PC-9 (cell line): ENCODE data around the gene CLK4. TPM values are rescaled to one million over a fixed set of nuclear protein-coding genes. Genes with fewer than 3 reads are reported as not detected.

Source experiments
- BruUV-seq: library from RNA; stranded (reverse); fragments of 400-500 nt; replicated peaks from 2 replicates; lab custom pipeline; 2021; lab: Mats Ljungman, UMichigan
- CTCF ChIA-PET: fragments of 300-600 bp; sonication (Branson Sonifier 250); formaldehyde crosslinking; loops from one replicate; lab custom pipeline; 2022; ENCODE audit warnings: antibody characterized with exemption; lab: Charles Lee
- POLR2A ChIA-PET: fragments of 300-600 bp; sonication (Branson Sonifier 250); formaldehyde crosslinking; loops from one replicate; lab custom pipeline; 2022; ENCODE audit warnings: antibody characterized with exemption; ENCODE audit not compliant: unreplicated experiment; lab: Charles Lee
- DNase-seq, 2 experiments: peaks; one replicate each; pipeline versions ENCODE4 v3.0.0 to v3.0.0-alpha.2; 2015 to 2022; ENCODE audit warnings: mixed read lengths in 1 of 2
- H2AFZ ChIP-seq: fragments of 200-600 bp; sonication (generic); 2 replicates; pipeline ENCODE4 v1.8.1; 2017; ENCODE audit warnings: antibody characterized with exemption
- H3F3A ChIP-seq: fragments of 200-600 bp; sonication (generic); 2 replicates; pipeline ENCODE4 v1.8.1; 2017; ENCODE audit warnings: antibody characterized with exemption, mild to moderate bottlenecking, low read depth; ENCODE audit not compliant: insufficient read depth
- H3K27ac ChIP-seq: fragments of 200-600 bp; sonication (generic); 2 replicates; pipeline ENCODE4 v1.6.1; 2016; ENCODE audit warnings: mixed run types
- H3K27me3 ChIP-seq: fragments of 200-600 bp; sonication (generic); 2 replicates; pipeline ENCODE4 v1.6.1; 2016; ENCODE audit warnings: low read depth, mixed run types; ENCODE audit not compliant: insufficient read depth
- H3K36me3 ChIP-seq: fragments of 200-600 bp; sonication (generic); 2 replicates; pipeline ENCODE4 v1.6.1; 2016; ENCODE audit warnings: low read depth, mixed run types
- H3K4me1 ChIP-seq: fragments of 200-600 bp; sonication (generic); replicated peaks from 2 replicates; pipeline ENCODE4 v1.6.1; 2016; ENCODE audit warnings: mixed run types; ENCODE audit not compliant: insufficient read depth
- H3K4me2 ChIP-seq: fragments of 200-600 bp; sonication (generic); 2 replicates; pipeline ENCODE4 v1.6.1; 2017; ENCODE audit warnings: mixed run types
- H3K4me3 ChIP-seq: fragments of 200-600 bp; sonication (generic); 2 replicates; pipeline ENCODE4 v1.6.1; 2016; ENCODE audit warnings: mixed run types
- H3K79me2 ChIP-seq: fragments of 200-600 bp; sonication (generic); 2 replicates; pipeline ENCODE4 v1.6.1; 2017; ENCODE audit warnings: low read depth, mixed run types
- H3K9me2 ChIP-seq: fragments of 200-600 bp; sonication (generic); 2 replicates; pipeline ENCODE4 v1.8.1; 2017; ENCODE audit warnings: mild to moderate bottlenecking; ENCODE audit not compliant: insufficient read depth
- H3K9me3 ChIP-seq: fragments of 200-600 bp; sonication (generic); 2 replicates; pipeline ENCODE4 v1.8.1; 2016; ENCODE audit warnings: low read depth; ENCODE audit not compliant: insufficient read depth
- H4K20me1 ChIP-seq: fragments of 200-600 bp; sonication (generic); 2 replicates; pipeline ENCODE4 v1.8.1; 2017; ENCODE audit not compliant: insufficient read depth
- EZH2 ChIP-seq: fragments of 200-600 bp; sonication (generic); IDR thresholded peaks from 2 replicates; pipeline ENCODE4 v1.8.0; 2017; ENCODE audit warnings: antibody characterized with exemption, low read depth
- intact Hi-C: fragments of 100-400 bp; cut with micrococcal nuclease; formaldehyde crosslinking; loops from one replicate; pipeline ENCODE4 v1.10.0; 2022; ENCODE audit not compliant: unreplicated experiment
- total RNA-seq: library from RNA; stranded (reverse); gene quantifications from 2 replicates; pipeline ENCODE4 v1.2.3, GENCODE V29; 2021
- TF ChIP-seq, protein P1 (sequence below): fragments of 200-600 bp; sonication (generic); conservative IDR thresholded peaks from 2 replicates; pipeline ENCODE4 v1.6.1; 2017; ENCODE audit warnings: mixed run types, antibody characterized with exemption, mild to moderate bottlenecking, moderate library complexity

Gene CLK4
- total RNA-seq, 1 experiment from 2014 or later, result 29.7 TPM

GRCh38 chr5:178583279-178583678 lies 43.6 kb downstream of the CLK4 start:
- Histone ChIP-seq H3K4me2 (no peak overlapping the region), H2AFZ (no peak overlapping the region), H3K4me3 (no peak overlapping the region), H3K27me3 (peaks cover 88% of the 10 kb centered on the region), H3K9me2 (no peaks in the 10 kb centered on the region), H3K27ac (no peak overlapping the region), H3F3A (no peaks in the 10 kb centered on the region), H3K4me1 (no peaks in the 10 kb centered on the region), H3K79me2 (no peaks in the 10 kb centered on the region), H4K20me1 (no peaks in the 10 kb centered on the region), H3K9me3 (no peaks in the 10 kb centered on the region), H3K36me3 (no peaks in the 10 kb centered on the region)
- ChIA-PET CTCF (no interaction called here), POLR2A (no interaction called here)
- DNase-seq, result no peak
- intact Hi-C loops, result no loop called here
- no TSS peak for BruUV-seq
- TF ChIP-seq EZH2, result no peak
- TF ChIP-seq, protein P1, sequence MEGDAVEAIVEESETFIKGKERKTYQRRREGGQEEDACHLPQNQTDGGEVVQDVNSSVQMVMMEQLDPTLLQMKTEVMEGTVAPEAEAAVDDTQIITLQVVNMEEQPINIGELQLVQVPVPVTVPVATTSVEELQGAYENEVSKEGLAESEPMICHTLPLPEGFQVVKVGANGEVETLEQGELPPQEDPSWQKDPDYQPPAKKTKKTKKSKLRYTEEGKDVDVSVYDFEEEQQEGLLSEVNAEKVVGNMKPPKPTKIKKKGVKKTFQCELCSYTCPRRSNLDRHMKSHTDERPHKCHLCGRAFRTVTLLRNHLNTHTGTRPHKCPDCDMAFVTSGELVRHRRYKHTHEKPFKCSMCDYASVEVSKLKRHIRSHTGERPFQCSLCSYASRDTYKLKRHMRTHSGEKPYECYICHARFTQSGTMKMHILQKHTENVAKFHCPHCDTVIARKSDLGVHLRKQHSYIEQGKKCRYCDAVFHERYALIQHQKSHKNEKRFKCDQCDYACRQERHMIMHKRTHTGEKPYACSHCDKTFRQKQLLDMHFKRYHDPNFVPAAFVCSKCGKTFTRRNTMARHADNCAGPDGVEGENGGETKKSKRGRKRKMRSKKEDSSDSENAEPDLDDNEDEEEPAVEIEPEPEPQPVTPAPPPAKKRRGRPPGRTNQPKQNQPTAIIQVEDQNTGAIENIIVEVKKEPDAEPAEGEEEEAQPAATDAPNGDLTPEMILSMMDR, result no peak

- Histone ChIP-seq H3K9me3 (no peaks in the 10 kb centered on the region), H3K4me1 (no peaks in the 10 kb centered on the region), H3K79me2 (no peaks in the 10 kb centered on the region), H3K27me3 (peaks cover 81% of the 10 kb centered on the region), H4K20me1 (no peaks in the 10 kb centered on the region), H3F3A (no peaks in the 10 kb centered on the region), H3K9me2 (no peaks in the 10 kb centered on the region), H3K4me3 (no peak overlapping the region), H2AFZ (no peak overlapping the region), H3K4me2 (no peak overlapping the region), H3K27ac (no peak overlapping the region), H3K36me3 (no peaks in the 10 kb centered on the region)
- intact Hi-C loops, result no loop called here
- DNase-seq, result no peak
- ChIA-PET POLR2A (interaction anchor here (0.5 kb wide), 1 partner anchor 59 kb away, joined by 4 read pairs; no protein-coding TSS in a partner anchor), CTCF (interaction anchor here (0.7 kb wide), 1 partner anchor 362 kb away, joined by 9 read pairs; no protein-coding TSS in a partner anchor)
- no TSS peak for BruUV-seq
- TF ChIP-seq EZH2, result no peak
- TF ChIP-seq, protein P1, result no peak
Measured at GRCh38 chr5:178582291-178582690, 44.6 kb downstream of the CLK4 start.

GRCh38 chr5:178581621-178582020 lies 45.2 kb downstream of the CLK4 start:
- ChIA-PET CTCF (interaction anchor here (0.7 kb wide), 1 partner anchor 362 kb away, joined by 9 read pairs; no protein-coding TSS in a partner anchor), POLR2A (no interaction called here)
- H3K4me1 ChIP-seq, result no peaks in the 10 kb centered on the region
- no peaks in the 10 kb centered on the region for H3K9me3 ChIP-seq
- H3K9me2 ChIP-seq, result no peaks in the 10 kb centered on the region
- H3K27ac ChIP-seq, result no peak overlapping the region
- no peak overlapping the region for H2AFZ ChIP-seq
- intact Hi-C loops, result no loop called here
- DNase-seq, result no peak
- no peaks in the 10 kb centered on the region for H3K79me2 ChIP-seq
- H3K27me3 ChIP-seq, result peaks cover 74% of the 10 kb centered on the region
- no peak overlapping the region for H3K4me3 ChIP-seq
- no TSS peak for BruUV-seq
- H4K20me1 ChIP-seq, result no peaks in the 10 kb centered on the region
- TF ChIP-seq, protein P1, result no peak
- no peak for TF ChIP-seq EZH2
- H3K4me2 ChIP-seq, result no peak overlapping the region
- no peaks in the 10 kb centered on the region for H3F3A ChIP-seq
- H3K36me3 ChIP-seq, result no peaks in the 10 kb centered on the region
